Measurements from ENCODE around the gene MMP11.

MMP11 gene

GRCh38 chr22:23781511-23782183 is 9.0 kb downstream of the MMP11 start:
- DNase-seq: no peak

DNA sequence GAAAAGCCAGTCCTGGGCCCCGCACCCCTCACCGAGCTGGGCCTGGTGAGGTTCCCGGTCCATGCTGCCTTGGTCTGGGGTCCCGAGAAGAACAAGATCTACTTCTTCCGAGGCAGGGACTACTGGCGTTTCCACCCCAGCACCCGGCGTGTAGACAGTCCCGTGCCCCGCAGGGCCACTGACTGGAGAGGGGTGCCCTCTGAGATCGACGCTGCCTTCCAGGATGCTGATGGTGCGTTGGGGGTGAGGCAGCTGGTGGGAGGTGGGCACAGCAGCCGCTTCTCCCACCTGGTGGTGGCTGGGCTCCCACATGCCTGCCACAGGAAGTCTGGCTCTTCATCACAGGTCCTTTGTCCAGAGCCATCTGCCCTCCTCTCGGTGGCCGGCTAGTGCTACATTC is 9.6 kb downstream of the MMP11 start:
- no peak for DNase-seq

GRCh38 chr22:23782703-23783102 is 10.1 kb downstream of the MMP11 start:
- no peak for DNase-seq

DNA sequence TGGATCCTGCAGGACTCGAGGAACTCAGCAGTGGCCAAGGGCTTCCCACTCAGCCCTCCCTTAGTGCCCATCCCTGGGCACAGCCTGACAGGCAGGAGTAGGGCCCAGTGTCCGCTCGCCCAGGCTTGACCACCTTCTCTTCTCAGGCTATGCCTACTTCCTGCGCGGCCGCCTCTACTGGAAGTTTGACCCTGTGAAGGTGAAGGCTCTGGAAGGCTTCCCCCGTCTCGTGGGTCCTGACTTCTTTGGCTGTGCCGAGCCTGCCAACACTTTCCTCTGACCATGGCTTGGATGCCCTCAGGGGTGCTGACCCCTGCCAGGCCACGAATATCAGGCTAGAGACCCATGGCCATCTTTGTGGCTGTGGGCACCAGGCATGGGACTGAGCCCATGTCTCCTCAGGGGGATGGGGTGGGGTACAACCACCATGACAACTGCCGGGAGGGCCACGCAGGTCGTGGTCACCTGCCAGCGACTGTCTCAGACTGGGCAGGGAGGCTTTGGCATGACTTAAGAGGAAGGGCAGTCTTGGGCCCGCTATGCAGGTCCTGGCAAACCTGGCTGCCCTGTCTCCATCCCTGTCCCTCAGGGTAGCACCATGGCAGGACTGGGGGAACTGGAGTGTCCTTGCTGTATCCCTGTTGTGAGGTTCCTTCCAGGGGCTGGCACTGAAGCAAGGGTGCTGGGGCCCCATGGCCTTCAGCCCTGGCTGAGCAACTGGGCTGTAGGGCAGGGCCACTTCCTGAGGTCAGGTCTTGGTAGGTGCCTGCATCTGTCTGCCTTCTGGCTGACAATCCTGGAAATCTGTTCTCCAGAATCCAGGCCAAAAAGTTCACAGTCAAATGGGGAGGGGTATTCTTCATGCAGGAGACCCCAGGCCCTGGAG is 10.9 kb downstream of the MMP11 start:
- DNase-seq: no peak

- DNase-seq: no peak
Measured at GRCh38 chr22:23784215-23784732, 11.6 kb downstream of the MMP11 start.

DNA sequence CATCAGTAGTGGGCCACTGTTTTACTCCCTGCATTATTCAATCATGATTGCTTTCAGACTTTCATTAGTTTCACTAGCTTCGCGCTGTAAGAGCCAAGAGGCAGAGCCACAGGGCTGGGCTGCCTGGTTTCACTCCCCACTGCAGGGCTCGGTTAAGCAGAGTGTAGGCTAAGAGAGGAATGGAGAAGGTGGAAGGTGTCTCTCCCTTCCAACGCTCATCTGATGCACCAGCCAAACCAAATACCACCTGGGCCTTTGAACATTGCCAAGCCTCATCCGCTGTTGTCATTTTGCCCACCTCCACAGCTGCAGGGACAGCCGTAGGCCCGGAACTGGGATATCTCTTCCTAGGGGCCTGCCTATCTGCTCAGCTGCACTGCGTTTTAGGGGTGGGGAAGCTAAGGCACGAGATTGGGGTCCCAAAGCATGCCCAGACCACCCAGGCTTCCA is 13.6 kb downstream of the MMP11 start:
- DNase-seq: no peak

DNA sequence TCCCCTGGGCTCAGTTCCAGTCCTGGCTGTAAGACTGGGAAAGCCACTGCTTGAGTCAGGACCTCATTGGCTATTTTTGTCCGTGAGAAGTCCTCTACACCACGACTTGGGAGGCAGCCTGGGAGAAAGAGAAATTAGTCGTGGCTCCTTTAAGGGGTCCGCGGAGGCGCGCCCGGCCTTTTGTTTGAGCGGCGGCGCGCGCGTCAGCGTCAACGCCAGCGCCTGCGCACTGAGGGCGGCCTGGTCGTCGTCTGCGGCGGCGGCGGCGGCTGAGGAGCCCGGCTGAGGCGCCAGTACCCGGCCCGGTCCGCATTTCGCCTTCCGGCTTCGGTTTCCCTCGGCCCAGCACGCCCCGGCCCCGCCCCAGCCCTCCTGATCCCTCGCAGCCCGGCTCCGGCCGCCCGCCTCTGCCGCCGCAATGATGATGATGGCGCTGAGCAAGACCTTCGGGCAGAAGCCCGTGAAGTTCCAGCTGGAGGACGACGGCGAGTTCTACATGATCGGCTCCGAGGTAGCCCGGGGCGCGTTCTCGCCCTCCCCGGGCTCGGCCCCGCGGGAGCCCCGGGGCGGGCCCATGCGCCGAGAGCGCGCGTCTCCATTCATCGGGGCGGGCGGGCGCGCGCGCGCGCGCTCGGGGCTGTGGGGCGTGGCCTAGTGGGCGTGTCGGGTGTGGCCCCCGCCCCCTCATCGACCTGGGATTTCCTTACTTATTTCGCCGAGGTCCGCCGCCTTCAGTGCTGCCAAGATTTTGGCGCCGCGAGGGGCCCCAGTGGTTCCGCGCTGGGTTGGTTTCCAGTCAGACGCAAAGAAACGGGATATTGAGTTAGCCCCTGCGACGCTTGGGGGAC is 14.3 kb downstream of the MMP11 start, which contains the start of gene SMARCB1:
SMARCB1 (plus strand) TSS at position 215 of the 848 bp plus-strand sequence; CDS start at position 419, 204 bp downstream.
- DNase-seq: peak; percentile 92

DNA sequence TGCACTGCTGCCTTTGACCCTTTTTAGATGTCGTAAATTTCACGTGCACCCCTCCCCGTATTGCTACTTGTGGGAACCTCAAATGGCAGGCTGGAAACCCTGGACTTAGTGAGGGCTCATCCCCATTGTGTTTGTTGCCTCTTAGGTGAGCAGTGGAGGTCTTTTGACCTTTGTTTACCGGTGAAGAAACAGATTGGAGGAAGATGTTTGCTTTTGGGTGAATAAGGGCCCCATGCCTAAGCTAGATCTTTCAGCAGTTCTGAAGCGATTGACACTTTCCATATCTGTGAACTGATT is 14.9 kb downstream of the MMP11 start:
- no peak for DNase-seq

- DNase-seq: no peak
Measured at GRCh38 chr22:23787910-23788309, 15.3 kb downstream of the MMP11 start.

- DNase-seq: no peak
Measured at GRCh38 chr22:23789121-23789520, 16.5 kb downstream of the MMP11 start.

DNA sequence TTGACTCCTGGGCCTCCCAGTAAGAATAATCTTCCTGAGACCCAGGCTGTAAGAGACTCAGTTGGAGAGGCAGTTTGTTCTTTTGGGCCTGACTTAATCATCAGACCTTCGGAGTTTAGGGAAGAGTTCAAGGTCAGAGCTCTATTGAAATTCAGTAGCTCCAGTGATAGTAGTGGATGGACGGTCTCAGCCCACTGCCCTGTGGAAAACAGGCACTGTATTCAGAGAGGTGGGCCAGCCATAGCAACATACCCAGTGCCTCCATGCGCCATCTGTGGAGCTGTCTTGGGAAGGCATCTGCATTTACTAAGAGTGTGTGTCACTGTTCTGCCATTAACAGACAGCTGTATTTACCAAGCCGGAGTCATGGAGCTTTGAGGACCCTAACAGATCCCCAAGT is 17.0 kb downstream of the MMP11 start:
- peak; percentile 8 for DNase-seq

DNA sequence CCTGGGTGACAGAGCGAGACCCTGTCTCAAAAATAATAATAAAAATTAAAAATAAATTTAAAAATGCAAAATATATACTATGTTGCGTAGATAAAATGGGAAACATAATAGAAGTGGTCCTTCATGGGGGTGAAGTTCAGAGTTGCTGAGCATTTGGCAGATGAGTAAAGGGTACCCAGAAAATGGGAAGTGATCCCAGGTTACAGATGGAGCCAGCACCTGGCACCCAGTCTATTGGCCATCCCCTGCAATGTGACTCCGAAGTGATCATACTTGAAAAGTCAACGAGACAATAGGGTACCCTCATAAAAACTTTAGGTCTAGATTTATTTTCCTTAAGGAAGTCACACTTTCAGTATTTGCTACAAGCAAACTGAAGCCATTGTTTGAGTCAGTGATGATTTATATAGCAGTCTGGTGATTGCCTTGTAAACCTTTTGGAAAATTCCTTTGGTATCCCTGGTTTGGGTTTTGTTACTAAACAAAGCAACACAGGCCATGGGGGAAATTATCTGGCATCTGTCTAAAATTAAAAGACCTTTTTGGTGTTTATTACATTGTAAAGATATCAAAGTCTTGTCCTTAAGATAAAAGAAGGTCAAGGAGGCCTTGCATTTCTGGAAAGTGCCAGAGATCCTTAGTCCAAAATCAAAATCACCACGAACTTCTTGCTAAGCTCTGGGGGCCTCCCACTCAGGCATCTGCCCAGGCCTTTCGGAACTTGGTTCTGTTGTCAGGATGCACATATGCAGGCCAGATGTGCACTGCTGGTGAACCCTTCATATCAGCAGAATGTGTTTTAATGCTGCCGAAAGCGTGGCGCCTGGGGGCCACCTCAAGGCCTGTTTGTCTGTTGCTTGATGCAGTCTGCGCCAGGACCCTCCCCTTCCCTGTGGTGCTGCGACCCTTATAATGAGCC is 18.4 kb downstream of the MMP11 start:
- DNase-seq: no peak

DNA sequence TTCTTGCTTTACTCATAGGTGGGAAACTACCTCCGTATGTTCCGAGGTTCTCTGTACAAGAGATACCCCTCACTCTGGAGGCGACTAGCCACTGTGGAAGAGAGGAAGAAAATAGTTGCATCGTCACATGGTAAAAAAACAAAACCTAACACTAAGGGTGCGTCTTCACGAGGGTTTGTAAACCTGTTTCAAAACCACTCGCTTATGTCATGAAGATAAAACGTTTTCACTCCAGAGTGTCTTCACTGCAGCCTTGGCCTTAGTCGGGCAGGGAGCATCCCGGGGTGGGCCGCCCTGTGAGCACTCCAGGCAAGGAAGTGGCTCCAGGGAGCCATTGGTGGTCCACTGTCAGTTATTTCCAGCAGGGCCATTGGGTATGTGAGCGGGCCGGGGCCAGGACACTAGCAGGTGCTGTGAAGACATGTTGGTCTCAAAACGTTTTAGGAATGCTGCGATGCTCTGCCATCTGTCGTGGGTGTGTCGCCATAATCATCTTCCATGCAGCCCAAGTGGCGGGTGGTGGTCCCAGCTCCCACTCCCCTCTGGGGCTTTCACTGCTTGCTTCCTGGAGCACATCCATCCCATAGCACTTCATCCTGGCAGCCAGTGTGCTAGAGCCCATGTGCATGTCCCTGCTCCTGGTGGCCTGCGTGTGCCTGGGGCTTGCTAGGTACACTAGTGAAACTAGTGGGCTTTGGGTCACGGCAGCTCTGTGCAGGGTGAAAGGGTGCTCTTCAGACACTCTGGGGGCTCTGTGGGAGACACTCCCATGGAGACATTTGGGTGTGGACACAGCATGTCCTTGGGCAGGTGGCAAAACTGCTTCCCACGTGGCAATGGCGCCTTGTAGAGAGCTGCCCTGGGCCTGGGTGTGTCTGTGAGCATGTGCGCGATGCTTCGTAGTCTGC is 19.3 kb downstream of the MMP11 start:
- no peak for DNase-seq

DNA sequence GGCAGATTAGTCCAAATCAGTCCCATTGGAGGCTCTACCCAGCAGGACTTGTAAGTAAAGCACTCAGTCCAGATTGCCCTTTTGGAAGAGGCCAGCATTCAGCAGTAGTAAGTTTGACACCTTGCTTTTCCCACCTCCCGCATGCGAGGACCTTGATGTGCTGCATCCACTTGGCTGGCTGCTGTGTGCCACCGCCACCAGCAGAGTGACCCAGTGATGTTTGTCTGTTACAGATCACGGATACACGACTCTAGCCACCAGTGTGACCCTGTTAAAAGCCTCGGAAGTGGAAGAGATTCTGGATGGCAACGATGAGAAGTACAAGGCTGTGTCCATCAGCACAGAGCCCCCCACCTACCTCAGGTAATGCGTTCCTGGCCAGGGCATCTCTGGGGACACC is 20.7 kb downstream of the MMP11 start:
- no peak for DNase-seq

GRCh38 chr22:23796461-23796860 is 23.8 kb downstream of the MMP11 start:
- no peak for DNase-seq

DNA sequence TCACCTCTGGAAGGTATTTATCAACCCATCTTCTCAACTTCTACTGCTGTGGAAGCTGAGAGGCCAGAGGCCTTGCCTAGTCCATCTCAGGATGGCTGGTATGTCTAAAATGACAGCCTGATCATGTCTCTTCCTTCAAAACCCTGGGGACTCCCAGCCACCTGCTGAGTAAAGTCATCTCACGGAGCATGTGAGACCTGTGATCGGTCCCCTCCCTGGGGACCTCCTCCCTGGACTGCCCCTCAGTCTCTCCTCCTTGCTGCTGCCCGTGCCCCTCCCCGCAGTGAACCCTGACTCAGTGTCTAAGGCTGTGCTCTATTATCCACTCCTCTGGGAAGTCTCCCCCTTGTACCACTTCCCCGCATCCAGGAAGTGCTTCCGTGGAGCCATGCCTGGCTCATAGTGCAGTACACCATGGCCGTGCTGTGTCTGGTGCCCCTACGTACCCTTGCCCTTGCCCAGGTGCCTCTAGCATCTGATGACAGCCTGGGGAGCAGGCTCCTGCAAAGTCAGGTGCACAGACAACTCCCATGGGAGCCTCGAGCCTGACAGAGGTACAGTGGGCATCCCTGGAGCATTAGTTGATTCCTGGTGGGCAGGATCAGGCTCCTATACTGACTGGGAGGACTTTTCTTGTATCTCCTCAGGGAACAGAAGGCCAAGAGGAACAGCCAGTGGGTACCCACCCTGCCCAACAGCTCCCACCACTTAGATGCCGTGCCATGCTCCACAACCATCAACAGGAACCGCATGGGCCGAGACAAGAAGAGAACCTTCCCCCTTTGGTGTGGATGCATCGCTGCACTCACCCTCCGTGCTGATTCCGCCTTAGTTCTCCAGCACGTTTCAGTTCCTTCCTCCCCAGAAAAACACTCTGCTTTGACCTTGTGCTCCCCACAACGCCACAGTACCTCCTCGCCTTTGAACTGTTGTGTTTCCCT is 27.9 kb downstream of the MMP11 start:
- DNase-seq: no peak

DNA sequence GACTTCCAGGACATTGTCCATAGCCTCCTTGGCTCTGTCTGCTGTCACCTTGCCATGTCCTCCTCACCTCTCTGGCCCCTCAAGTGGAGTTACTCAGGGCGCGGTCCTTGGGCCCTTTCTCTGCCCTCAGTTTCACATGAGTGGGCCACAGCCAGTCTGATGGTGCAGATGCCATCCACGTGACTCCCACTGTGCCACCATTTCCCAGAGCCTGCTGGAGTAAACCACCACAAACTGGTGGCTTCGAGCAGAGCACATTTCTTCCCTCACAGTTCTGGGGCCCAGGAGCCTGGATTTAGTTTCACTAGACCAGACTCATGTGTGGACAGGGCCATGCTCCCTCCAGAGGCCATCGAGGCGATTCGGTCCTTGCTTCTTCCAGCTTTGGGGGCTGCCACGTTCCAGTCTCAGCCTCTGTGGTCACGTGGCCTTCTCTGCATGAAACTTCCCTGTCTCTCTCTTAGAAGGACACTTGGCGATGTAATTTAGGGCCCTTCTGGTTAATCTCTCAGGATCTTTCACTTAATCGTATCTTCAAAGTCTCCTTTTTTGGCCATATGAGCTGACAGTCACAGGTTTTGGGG is 28.7 kb downstream of the MMP11 start:
- no peak for DNase-seq

GRCh38 chr22:23801886-23802377 is 29.3 kb downstream of the MMP11 start:
- no peak for DNase-seq
